ENCODE data around the gene TXNRD2.

Gene TXNRD2

GRCh38 chr22:19959043-19959586, 17.5 kb upstream of the TXNRD2 start:
- Histone ChIP-seq H3K79me1 (ENCODE audit: low read depth, low read length) (peaks cover 3% of the 10 kb centered on the region), H3K23ac (ENCODE audit: low read depth, low read length, poor library complexity) (peak overlapping the region; percentile 94), H2AFZ (ENCODE audit: low read length) (peak overlapping the region; percentile 84), H4K8ac (ENCODE audit: low read depth, low read length) (no peak overlapping the region), H4K91ac (ENCODE audit: low read depth, low read length, poor library complexity) (no peak overlapping the region), H3K18ac (ENCODE audit: low read length) (peak overlapping the region; percentile 15), H3K4me1 (ENCODE audit: control insufficient read depth in 2 of 2, insufficient read depth in 1 of 2, low read depth in 1 of 2, low read length in 2 of 2) (peaks cover 22 to 23% of the 10 kb centered on the region in 2 donors), H2BK120ac (ENCODE audit: low read depth, low read length) (no peak overlapping the region), H3K27me3 (ENCODE audit: control insufficient read depth in 3 of 3, insufficient read depth in 3 of 3, low read depth in 1 of 3, low read length in 3 of 3) (no peaks in the 10 kb centered on the region), H3K4me3 (ENCODE audit: low read length in 2 of 2) (peak overlapping the region in 1 of 2 donors; percentile 79), H3K27ac (replicated peaks; ENCODE audit: low read length) (peak overlapping the region; percentile 55), H3K9ac (ENCODE audit: low read depth, low read length, poor library complexity) (no peak overlapping the region), H2AK5ac (ENCODE audit: low read depth, low read length) (no peak overlapping the region), H3K36me3 (replicated peaks in 1 of 2; ENCODE audit: control insufficient read depth in 2 of 2, insufficient read depth in 2 of 2, low read length in 2 of 2) (peaks cover 0 to 2% of the 10 kb centered on the region in 2 donors), H2BK15ac (ENCODE audit: low read length) (no peak overlapping the region), H3K14ac (ENCODE audit: low read length) (no peak overlapping the region), H3K9me3 (replicated peaks in 1 of 2; ENCODE audit: control insufficient read depth in 2 of 2, insufficient read depth in 1 of 2, low read depth in 1 of 2, low read length in 2 of 2) (peaks cover 0 to 2% of the 10 kb centered on the region in 2 donors), H2BK12ac (ENCODE audit: low read length) (no peak overlapping the region), H3K4ac (ENCODE audit: low read length) (no peak overlapping the region), H3K4me2 (ENCODE audit: insufficient read depth, low read length, poor library complexity, severe bottlenecking) (peak overlapping the region; percentile 58), H2BK5ac (ENCODE audit: low read length) (no peak overlapping the region)
- no CpG with 5 or more reads among the region's 30 CpGs for WGBS, 2 donors (ENCODE audit: extremely low coverage in 2 of 2, insufficient read length in 2 of 2, insufficient replicate concordance in 1 of 2)
- peak; percentile 96 for DNase-seq (ENCODE audit: low spot score)

GRCh38 chr22:19958083-19959042, 16.7 kb upstream of the TXNRD2 start:
- Histone ChIP-seq H3K14ac (ENCODE audit: low read length) (no peak overlapping the region), H2BK5ac (ENCODE audit: low read length) (no peak overlapping the region), H3K4me3 (ENCODE audit: low read length in 2 of 2) (peak overlapping the region in 1 of 2 donors; percentile 79), H3K27me3 (ENCODE audit: control insufficient read depth in 3 of 3, insufficient read depth in 3 of 3, low read depth in 1 of 3, low read length in 3 of 3) (no peaks in the 10 kb centered on the region), H2BK12ac (ENCODE audit: low read length) (no peak overlapping the region), H3K23ac (ENCODE audit: low read depth, low read length, poor library complexity) (no peak overlapping the region), H3K36me3 (replicated peaks in 1 of 2; ENCODE audit: control insufficient read depth in 2 of 2, insufficient read depth in 2 of 2, low read length in 2 of 2) (peaks cover 0 to 2% of the 10 kb centered on the region in 2 donors), H2AFZ (ENCODE audit: low read length) (peak overlapping the region; percentile 84), H3K9me3 (replicated peaks in 1 of 2; ENCODE audit: control insufficient read depth in 2 of 2, insufficient read depth in 1 of 2, low read depth in 1 of 2, low read length in 2 of 2) (peaks cover 0 to 2% of the 10 kb centered on the region in 2 donors), H3K9ac (ENCODE audit: low read depth, low read length, poor library complexity) (no peak overlapping the region), H3K79me1 (ENCODE audit: low read depth, low read length) (peaks cover 3% of the 10 kb centered on the region), H3K4ac (ENCODE audit: low read length) (no peak overlapping the region), H2BK15ac (ENCODE audit: low read length) (no peak overlapping the region), H3K4me1 (ENCODE audit: control insufficient read depth in 2 of 2, insufficient read depth in 1 of 2, low read depth in 1 of 2, low read length in 2 of 2) (peaks cover 22% of the 10 kb centered on the region in 2 donors), H2BK120ac (ENCODE audit: low read depth, low read length) (no peak overlapping the region), H4K91ac (ENCODE audit: low read depth, low read length, poor library complexity) (no peak overlapping the region), H3K27ac (replicated peaks; ENCODE audit: low read length) (no peak overlapping the region), H2AK5ac (ENCODE audit: low read depth, low read length) (no peak overlapping the region), H4K8ac (ENCODE audit: low read depth, low read length) (no peak overlapping the region), H3K18ac (ENCODE audit: low read length) (peak overlapping the region; percentile 6), H3K4me2 (ENCODE audit: insufficient read depth, low read length, poor library complexity, severe bottlenecking) (peak overlapping the region; percentile 58)
- no CpG with 5 or more reads among the region's 19 CpGs for WGBS, 2 donors (ENCODE audit: extremely low coverage in 2 of 2, insufficient read length in 2 of 2, insufficient replicate concordance in 1 of 2)
- DNase-seq (ENCODE audit: low spot score): no peak

GRCh38 chr22:19957445-19957844, 15.8 kb upstream of the TXNRD2 start:
- Histone ChIP-seq H3K14ac (ENCODE audit: low read length) (no peak overlapping the region), H2AFZ (ENCODE audit: low read length) (no peak overlapping the region), H3K79me1 (ENCODE audit: low read depth, low read length) (peaks cover under 1% of the 10 kb centered on the region), H3K18ac (ENCODE audit: low read length) (peak overlapping the region; percentile 15), H3K23ac (ENCODE audit: low read depth, low read length, poor library complexity) (peak overlapping the region; percentile 5), H3K36me3 (replicated peaks in 1 of 2; ENCODE audit: control insufficient read depth in 2 of 2, insufficient read depth in 2 of 2, low read length in 2 of 2) (peaks cover 0 to 2% of the 10 kb centered on the region in 2 donors), H2BK12ac (ENCODE audit: low read length) (no peak overlapping the region), H4K8ac (ENCODE audit: low read depth, low read length) (no peak overlapping the region), H2BK5ac (ENCODE audit: low read length) (no peak overlapping the region), H3K4me3 (ENCODE audit: low read length in 2 of 2) (no peak overlapping the region), H4K91ac (ENCODE audit: low read depth, low read length, poor library complexity) (no peak overlapping the region), H3K27ac (replicated peaks; ENCODE audit: low read length) (no peak overlapping the region), H2AK5ac (ENCODE audit: low read depth, low read length) (no peak overlapping the region), H3K4ac (ENCODE audit: low read length) (no peak overlapping the region), H2BK15ac (ENCODE audit: low read length) (no peak overlapping the region), H3K9me3 (replicated peaks in 1 of 2; ENCODE audit: control insufficient read depth in 2 of 2, insufficient read depth in 1 of 2, low read depth in 1 of 2, low read length in 2 of 2) (peaks cover 0 to 2% of the 10 kb centered on the region in 2 donors), H3K27me3 (ENCODE audit: control insufficient read depth in 3 of 3, insufficient read depth in 3 of 3, low read depth in 1 of 3, low read length in 3 of 3) (no peaks in the 10 kb centered on the region), H2BK120ac (ENCODE audit: low read depth, low read length) (no peak overlapping the region), H3K9ac (ENCODE audit: low read depth, low read length, poor library complexity) (no peak overlapping the region), H3K4me2 (ENCODE audit: insufficient read depth, low read length, poor library complexity, severe bottlenecking) (no peak overlapping the region), H3K4me1 (ENCODE audit: control insufficient read depth in 2 of 2, insufficient read depth in 1 of 2, low read depth in 1 of 2, low read length in 2 of 2) (peaks cover 15 to 17% of the 10 kb centered on the region in 2 donors)
- no peak for DNase-seq (ENCODE audit: low spot score)
- WGBS, 2 donors (ENCODE audit: extremely low coverage in 2 of 2, insufficient read length in 2 of 2, insufficient replicate concordance in 1 of 2): no CpG with 5 or more reads among the region's 9 CpGs

Measured in neuronal stem cell (in vitro differentiated cells).